GM18505 (cell line): ENCODE data around the gene STK16.

Experiments
- ATAC-seq: cut with Tn5 transposase; IDR thresholded peaks from one replicate; pipeline ENCODE4 v1.9.1; 2021; ENCODE audit not compliant: unreplicated experiment
- POLR2A ChIP-seq: IDR thresholded peaks from 4 replicates; pipeline ENCODE4 v1.6.1; 2011; ENCODE audit warnings: borderline replicate concordance; ENCODE audit not compliant: insufficient read depth, insufficient read length; ENCODE audit errors: extremely low read depth

The STK16 gene

DNA sequence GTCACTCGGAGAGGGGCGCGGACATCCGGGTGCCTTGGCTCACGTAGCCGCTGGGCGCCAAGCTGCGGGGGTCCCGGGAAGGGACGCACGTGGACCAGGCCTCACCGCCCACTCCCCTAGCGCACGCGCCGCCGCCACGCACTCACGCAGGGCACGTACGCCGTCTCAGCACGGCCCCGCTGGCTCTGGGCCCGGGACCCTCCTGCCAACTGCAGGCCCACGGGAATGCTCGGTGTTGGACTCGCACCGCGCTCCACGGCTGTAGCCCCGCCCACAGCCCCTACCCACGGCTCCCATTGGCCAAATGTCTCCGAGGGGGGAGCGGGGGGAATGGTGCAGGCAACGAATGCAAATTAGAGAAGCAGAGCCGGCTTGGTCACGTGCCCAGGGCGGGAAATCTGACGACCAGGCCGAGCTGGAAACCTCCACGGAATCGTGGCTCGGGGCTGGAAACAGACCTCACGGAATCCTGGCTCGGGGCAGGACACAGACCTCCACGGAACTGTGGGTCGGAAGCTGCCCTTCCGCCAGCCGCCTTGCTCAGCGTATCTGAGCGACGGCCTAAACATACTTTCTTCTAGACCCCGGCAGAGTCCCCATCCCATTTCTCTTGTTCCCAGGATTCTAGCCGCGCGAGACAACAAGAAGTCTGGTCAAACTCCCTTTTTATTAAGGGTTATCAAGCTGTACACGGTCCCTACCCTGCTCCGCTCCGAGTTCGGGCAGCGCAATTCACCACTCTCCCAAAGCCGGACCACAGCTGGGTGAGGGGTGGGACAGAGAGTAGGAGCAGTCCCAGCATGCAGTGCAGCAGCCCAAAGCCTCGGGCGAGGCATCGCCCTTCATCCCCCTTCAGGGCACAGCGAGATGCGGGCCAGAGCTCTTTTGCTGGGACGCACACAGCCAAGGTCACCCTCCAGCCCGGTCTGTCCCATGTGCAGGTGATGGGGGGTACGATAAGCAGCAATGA is 26.3 kb upstream of the STK16 start, which contains the start of gene ABCB6:
Gene ABCB6, minus strand, starts transcription at position 227 of the 970 bp plus-strand sequence. CDS start 285 bp downstream, outside the sequence.
- ATAC-seq = peak; percentile 84
- peak; percentile 72 for TF ChIP-seq POLR2A

DNA sequence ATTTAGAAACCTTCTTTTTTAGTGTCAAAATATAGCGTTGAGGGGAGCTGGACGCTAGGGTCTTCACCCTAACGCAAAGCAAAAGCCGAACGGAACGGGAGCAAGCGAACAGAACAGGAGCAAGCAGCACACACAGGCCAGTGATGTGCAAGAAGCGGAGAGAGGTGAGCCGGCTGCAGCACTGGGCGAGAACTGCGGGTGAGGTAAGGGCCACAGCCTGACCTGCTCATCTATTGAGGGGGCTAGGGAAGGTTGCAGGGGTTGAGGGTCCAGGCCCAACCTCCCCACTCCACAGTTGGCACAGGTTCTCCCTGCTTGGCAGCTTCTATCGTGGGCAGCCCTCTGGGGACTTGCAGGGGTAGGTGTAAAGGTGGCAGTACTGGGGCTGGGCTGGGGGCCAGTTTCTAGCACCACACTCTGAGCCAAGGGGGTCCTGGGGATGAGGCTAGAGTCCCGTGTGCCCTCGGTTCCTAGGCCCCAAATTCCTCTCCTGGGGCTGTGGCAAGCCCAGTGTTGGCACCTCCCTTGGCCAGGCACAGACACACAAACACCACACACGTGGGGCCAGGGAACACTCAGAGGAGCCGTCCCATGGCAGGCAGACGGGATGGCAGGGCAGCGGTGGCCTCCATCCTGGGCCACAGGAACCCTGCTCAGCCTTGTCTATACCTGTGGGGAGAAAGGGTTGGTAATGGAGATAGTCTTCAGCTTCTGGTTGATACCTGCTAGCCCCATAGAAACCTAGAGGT is 25.3 kb upstream of the STK16 start:
- ATAC-seq = no peak
- no peak for TF ChIP-seq POLR2A

DNA sequence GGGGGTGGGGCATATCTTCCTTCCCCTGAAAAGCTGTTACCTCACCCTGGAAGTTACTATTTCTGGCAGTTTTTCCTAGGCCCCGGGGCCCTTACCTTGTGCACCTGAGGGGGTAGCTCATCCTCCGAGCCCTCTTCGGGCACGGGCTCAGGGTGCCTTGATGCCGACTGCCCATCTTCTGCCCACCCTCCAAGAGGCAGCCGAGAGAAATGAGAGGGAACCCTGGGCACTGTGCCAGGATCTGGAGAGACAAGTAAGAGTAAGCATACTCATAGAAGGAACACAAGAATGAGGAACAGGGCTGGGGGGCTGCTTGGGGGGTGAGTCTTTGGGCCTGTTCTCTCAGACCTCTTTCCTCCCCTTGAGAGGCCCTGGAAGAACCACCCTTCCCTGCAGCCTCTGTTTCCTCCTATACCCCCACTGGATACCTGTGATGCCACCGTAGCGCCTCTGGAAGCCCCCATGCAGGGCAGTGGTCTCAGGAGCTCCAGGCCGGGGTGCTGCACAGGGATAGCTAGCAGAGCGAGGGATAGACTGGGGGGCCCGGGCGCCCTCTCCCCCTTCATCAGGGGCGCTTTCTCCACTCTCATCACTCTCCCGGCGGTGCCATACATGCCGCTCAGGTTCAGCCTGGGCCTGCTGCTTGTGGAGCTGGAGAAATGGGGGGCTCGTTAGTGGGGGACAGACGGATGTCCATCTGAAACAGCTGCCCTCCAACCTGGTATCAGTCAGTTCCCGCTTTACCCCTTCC is 24.5 kb upstream of the STK16 start:
- TF ChIP-seq POLR2A = no peak
- no peak for ATAC-seq

DNA sequence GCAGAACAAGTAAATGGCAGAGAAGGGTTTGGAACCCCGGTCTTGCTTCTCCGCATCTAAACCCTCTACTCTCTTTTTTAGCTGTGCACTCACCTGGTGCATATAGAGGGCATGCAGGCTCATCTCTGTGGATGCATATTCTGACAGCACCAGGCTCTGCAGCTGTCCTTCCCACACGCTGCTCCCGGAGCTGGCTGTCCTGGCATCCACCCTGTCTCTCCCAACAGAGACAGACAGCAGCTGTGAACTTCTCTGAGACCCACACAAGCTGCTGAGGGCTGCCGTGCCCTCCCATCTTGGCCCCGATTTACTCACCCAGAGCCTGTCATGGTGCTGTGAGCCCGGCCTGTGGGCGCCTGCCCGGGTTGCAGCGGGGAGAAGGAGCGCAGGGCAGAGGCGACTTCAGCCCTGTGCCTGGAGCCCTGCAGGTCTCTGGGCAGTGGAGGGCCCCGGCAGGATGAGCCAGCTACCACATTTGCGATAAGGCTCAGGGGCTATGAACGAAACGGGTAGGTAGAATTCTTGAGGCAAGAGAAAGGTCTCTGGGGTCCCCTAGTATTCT is 23.2 kb upstream of the STK16 start:
- ATAC-seq = no peak
- TF ChIP-seq POLR2A = no peak

DNA sequence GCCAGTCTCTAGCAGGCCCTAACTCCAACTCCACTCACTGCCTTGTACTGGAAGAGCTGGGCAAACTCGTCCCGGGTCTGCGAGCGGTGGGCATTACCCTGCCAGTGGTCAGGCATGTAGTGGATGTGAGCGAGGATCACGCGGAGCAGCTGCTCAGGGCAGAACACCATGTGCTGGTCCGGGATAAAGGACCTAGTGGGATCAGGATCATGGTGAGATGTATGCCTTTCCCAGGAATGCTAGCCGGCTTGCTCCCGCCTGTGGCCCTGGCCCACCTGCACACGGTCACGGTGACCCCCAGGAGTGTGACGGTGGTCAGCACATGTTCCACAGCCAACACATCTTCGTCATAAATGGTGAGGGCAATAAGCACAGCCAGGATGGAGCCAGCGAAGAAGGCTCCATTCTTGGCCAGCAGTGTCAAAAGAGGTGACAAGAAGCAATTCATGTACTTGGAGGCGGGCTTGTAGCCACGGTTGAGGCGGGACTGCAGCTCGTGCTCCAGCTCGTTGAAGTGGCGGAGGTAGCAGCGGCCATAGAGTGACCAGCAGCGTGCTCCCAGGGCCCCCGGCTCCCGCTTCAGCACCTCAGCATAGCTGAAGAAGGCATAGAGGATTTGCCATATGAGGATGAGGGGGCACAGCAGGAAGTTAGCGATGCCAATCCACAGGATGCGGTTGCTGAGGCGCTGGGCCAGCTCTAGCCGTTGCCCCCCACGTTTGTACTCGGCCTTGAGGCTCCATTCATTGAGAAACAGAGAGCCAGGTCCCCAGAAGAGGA is 21.3 kb upstream of the STK16 start:
- ATAC-seq = no peak
- TF ChIP-seq POLR2A = no peak

DNA sequence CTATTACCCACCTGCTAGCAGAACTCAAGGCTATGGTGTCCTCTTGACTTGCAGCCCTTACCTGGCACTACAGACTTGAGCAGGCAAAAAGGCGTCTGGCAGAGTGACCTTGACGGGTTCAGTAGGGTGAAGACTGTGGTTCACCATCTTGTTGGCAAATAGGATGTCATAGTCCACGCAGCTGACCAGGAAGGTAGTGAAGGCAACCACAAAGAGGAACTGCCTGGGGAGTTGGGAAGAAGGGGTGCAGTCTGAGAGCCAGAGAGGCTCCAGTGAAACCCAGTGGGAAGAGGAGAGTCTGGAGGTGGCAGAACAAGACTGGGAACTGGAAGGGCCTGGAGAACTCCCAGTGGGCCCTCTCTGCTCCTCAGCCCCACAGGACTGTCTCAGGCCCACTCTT is 19.9 kb upstream of the STK16 start:
- no peak for ATAC-seq
- no peak for TF ChIP-seq POLR2A

DNA sequence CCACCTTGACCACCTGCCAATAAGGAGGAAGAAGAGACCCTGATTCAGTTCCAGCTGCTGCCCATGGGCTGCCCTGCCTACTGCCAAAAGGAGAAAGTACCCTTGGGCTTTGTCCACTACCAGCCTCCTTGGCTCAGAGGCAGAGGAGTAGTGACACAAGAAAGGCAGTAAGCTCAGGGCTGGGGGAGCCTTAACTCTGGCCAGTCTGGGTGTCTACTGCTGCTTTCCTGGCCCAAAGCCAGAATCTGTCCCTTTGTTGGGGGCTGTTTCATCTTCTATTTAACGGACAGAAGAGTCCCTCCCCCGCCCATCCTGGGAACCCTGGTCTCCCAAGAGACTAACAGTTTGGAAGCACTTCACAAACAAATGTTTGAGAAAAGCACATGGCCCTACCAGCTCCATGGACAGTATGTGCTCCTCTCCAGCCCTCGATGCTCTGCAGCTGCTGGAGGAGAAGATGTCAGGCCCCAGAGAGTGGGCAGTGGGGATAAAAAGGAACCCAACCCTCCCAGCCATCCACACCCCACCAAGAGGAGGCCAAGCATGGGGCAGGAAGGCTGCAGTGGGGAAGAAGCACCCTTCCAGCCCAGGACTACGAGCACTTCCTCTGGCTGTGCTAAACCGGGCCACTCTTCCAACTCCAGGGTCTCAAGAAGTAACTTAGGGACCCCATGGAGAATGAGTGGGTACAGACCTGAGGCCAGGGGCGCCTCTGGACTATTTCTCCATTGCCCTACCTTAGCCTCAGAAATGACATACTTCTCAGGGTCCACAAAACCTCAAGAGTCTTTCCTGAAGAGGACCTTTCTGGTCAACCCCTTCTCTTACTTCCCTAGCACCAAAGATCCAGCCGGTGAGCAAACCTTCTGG is 17.0 kb upstream of the STK16 start:
- TF ChIP-seq POLR2A = no peak

DNA sequence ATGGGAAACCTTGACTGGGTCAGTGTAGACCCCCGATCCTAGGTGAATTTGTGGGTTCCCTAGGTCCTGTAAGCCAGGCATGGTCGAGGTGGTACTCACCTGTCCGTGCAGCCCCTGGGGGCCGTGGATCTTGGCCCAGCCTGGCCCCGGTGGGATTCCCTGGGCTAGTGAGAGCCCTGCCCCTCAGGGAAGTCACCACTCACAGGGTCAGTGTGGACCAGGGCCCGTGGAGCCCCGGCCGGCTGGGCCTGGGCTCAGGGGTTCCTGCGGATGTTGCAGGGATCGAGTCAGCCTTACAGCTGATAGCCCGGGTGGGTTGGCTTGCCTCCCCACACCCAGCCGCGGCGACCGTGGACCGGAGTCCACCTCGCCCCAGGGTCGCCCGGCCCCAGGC is 16.4 kb upstream of the STK16 start:
- no peak for ATAC-seq
- TF ChIP-seq POLR2A = no peak

More for the DNA sequence above, 17.0 kb upstream of the STK16 start:
- no peak for ATAC-seq

DNA sequence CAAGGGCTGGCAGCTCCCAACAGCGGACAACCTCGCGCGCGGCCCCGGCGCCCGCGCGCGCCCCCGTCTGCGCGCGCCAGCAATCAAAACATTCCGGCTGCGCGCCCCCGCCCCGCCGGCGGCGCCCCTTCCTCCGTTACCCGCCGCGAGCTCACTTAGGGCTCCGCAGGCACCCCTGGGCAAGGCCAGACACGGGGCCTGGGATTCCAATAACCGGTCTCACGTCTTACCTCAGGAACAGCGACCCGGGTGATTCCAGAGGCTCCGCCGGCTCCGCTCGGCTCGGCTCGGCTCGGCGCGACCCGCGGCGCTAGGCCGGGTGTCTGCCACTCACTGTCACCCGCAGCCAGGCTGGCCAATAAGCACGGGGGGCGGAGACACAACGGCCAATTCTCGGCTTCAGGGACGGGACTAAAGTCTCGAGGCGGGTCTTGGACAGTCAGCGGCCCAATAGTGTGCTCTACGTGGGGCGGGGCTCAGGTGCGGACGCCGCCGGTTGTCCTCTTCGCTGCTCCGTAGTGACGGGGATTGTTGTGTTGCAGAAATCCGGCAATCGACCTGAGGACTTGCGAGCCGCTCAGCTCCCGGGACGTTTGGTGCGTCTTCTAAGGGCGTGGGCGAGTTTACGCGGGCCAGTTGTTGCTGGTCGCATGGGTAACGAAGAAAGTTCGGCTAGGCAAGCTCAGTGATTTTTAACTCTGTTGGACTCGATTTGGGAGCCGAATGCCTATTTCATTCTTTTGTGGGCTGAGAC is 15.8 kb upstream of the STK16 start, which contains the start of the genes ANKZF1 and ATG9A:
Gene ANKZF1, plus strand, starts transcription at position 502 of the 754 bp plus-strand sequence. CDS start 452 bp downstream, outside the sequence.
Gene ATG9A, minus strand, starts transcription at position 332 of the 754 bp plus-strand sequence. CDS start 1,612 bp downstream, outside the sequence.
- peak; percentile 96 for ATAC-seq
- TF ChIP-seq POLR2A = peak; percentile 84

DNA sequence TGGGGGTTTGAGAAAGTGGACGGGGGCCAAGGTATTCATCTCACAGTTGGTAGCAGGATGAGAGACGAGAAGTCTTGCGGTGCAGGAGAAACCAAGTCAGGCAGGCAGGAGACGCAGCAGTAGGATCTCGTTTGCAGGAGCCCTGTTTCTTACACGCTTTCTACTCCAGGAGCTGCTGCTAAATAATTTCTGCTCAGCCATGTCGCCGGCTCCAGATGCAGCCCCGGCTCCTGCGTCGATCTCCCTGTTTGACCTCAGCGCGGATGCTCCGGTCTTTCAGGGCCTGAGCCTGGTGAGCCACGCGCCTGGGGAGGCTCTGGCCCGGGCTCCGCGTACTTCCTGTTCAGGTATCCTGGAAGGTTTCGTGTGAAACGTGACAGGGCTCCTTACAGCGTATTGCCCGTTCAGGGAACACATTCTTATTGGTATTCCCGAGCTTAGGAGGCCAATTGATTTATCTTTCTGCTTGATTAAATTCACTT is 15.2 kb upstream of the STK16 start:
- TF ChIP-seq POLR2A = no peak
- peak; percentile 8 for ATAC-seq
